RWPE1 (cell line): Measurements from ENCODE around the gene DENND1A.

ENCODE experiments used
- CTCF ChIA-PET: fragments of 350-600 bp; sonication (Branson Sonifier 250); formaldehyde crosslinking; extraction: SDS; loops from one replicate; lab custom pipeline; 2021; lab: Yijun Ruan, JAX
- POLR2A ChIA-PET: fragments of 400-600 bp; formaldehyde crosslinking; extraction: SDS; loops from one replicate; lab custom pipeline; 2020; ENCODE audit warnings: antibody characterized with exemption; ENCODE audit not compliant: low non-redundant PET; lab: Yijun Ruan, JAX
- DNase-seq: peaks from one replicate; pipeline ENCODE4 v3.0.0; 2012; ENCODE audit warnings: low spot score
- H3K27ac ChIP-seq: fragments of 450-650 bp; 2 replicates; pipeline ENCODE4 v1.5.1; 2017
- TF ChIP-seq, protein P1 (sequence below): fragments of 450-650 bp; conservative IDR thresholded peaks from 2 replicates; pipeline ENCODE4 v1.5.1; 2017; ENCODE audit warnings: low read depth, mild to moderate bottlenecking

The DENND1A gene

DNA sequence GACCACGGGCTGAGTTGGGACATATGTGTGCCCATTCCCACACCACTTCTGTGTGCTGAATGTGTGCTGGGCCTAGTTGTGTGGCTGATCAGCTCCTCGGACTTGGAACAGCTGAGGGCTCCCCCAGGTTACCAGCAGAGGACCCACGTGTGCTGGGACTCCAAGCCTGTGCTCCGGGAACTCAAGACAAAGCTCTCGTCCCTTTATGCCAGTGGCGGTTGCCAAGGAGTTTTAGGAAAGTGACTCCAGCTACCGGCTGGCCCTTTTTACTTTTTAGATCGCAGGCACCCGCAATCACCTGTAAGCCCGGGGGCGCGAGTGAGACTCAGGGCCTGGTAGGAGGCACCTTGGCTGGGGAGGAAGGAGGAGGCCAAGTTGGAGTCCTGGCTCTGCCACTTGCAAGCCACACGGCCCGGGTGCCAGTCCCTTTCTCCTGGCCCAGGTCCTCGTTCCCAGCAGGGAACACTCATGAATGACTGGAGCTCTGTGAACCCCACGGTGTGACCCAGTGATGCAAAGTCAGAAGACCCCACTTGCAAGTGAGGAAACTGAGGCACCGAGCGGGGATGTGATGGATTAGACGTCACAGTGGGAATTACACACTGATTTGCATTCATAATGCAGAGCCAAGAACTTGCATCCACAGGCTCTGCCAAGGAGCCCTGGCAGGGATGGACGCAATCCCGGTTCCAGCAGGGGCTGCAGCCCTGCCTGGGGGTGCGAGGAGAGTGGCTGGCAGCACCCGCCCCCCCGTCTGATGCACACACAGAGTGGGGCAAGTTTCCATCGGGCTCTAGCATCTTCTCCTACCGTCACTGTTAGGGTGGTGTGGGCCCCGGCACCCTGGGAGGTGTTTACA lies 547.0 kb downstream of the DENND1A start:
- H3K27ac ChIP-seq, result no peak overlapping the region
- ChIA-PET CTCF (interaction anchor here (0.6 to 2.2 kb wide), 4 partner anchors 29 to 102 kb away, joined by 4 to 8 read pairs (median 4); no protein-coding TSS in a partner anchor), POLR2A (no interaction called here)
- DNase-seq, result no peak
- TF ChIP-seq, protein P1, sequence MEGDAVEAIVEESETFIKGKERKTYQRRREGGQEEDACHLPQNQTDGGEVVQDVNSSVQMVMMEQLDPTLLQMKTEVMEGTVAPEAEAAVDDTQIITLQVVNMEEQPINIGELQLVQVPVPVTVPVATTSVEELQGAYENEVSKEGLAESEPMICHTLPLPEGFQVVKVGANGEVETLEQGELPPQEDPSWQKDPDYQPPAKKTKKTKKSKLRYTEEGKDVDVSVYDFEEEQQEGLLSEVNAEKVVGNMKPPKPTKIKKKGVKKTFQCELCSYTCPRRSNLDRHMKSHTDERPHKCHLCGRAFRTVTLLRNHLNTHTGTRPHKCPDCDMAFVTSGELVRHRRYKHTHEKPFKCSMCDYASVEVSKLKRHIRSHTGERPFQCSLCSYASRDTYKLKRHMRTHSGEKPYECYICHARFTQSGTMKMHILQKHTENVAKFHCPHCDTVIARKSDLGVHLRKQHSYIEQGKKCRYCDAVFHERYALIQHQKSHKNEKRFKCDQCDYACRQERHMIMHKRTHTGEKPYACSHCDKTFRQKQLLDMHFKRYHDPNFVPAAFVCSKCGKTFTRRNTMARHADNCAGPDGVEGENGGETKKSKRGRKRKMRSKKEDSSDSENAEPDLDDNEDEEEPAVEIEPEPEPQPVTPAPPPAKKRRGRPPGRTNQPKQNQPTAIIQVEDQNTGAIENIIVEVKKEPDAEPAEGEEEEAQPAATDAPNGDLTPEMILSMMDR, result no peak

DNA sequence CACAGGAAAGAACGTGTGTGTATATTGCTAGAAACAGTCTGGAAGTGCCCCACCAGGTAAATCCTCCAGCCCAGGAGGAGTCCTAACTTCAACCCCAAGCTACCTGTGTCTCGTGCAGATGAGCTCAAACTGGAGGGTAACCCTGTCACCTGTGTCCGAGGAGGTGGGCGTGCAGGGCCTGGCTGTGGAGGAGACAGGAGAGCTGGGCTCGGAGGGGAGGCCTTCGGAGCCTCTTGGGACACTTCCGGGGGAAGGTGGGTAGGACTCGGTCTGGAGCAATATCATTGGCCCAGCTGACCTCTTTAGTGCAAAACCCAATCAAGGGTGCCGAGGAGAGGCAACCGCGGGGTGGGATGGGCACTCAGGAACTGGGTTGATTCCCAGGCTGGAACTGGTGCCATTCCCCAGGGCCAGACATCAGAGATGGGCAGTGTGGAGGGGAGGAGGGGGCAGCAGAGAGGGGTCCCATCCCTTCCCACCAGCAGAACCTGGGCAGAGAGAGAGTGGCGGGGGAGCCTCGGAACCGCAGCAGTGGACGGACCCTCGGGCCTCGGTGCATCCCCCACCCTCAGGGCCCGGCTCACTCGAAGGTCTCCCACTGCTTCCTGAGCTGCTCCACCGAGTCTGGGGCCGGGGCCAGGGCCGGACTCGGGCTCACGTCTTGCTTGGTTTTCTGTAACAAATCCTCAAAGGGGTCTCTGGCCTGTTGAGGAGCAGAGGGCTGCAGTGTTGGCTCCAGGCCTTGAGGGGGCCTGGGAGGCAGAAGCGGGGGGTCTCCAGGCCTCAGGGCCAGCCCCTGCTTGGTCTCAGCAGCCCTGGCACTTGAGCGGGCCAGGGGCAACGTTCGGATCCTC lies 548.8 kb downstream of the DENND1A start:
- POLR2A ChIA-PET, result no interaction called here

DNA sequence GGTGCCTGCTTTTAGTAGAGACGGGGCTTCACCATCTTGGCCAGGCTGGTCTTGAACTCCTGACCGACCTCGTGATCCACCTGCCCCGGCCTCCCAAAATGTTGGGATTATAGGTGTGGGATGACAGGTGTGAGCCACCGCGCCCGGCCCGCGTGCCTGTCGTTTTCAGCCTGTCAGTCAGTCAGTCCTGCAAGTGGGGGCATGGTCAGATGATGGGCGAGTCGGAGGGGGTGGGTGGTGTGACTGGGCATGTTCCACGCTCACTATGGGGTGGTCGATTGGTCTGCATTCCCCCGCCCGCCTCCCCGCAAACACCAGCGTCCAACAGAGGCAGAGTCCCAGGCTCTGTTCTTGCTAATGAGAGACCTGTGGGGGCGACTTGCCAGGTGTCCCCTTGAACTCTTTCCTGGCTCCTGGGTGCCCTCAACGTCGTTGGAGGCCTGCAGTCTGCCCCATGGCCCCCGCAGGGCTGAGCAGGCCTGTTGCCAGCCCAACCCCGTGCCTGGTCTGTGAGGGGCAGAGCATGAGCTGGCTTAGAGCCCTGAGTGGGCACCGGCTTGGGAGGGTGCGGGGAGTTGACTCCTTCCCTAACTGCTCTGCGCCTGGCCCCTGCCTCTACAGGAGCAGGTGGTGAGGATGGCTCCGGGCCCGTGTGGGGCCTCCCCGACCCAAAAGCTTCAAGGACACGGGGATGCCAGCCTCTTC lies 550.8 kb downstream of the DENND1A start:
- ChIA-PET POLR2A (no interaction called here), CTCF (no interaction called here)
- DNase-seq, result no peak
- TF ChIP-seq, protein P1, result no peak
- H3K27ac ChIP-seq, result no peak overlapping the region

More for the DNA sequence above, 548.8 kb downstream of the DENND1A start:
- H3K27ac ChIP-seq, result no peak overlapping the region
- CTCF ChIA-PET, result interaction anchor here (0.5 to 2.2 kb wide), 4 partner anchors 19 to 575 kb away, joined by 4 to 8 read pairs (median 6); no protein-coding TSS in a partner anchor
- no peak for DNase-seq
- TF ChIP-seq, protein P1, result no peak

DNA sequence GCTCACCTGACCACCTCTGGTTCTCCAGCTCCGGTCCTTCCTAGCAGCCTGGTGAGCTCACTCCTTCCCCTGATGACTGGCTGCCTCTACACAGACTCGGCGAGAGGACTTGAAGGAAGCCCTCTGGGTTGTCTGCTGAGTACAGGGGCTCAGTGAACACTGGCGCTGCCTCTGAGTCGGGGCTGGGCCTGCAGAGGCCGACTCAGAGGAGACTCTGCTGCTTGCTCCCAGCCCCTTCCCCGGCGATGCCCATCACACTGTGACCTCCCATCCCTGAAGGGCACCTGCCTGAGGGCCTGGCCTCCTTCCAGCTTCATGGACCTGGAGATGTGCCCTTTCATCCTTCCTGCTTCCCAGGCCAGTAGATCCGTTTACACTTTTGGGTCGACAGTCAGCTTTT lies 551.9 kb downstream of the DENND1A start:
- POLR2A ChIA-PET, result no interaction called here
- TF ChIP-seq, protein P1, result no peak
- CTCF ChIA-PET, result interaction anchor here (1.5 kb wide), 1 partner anchor 663 kb away, joined by 4 read pairs; no protein-coding TSS in a partner anchor

DNA sequence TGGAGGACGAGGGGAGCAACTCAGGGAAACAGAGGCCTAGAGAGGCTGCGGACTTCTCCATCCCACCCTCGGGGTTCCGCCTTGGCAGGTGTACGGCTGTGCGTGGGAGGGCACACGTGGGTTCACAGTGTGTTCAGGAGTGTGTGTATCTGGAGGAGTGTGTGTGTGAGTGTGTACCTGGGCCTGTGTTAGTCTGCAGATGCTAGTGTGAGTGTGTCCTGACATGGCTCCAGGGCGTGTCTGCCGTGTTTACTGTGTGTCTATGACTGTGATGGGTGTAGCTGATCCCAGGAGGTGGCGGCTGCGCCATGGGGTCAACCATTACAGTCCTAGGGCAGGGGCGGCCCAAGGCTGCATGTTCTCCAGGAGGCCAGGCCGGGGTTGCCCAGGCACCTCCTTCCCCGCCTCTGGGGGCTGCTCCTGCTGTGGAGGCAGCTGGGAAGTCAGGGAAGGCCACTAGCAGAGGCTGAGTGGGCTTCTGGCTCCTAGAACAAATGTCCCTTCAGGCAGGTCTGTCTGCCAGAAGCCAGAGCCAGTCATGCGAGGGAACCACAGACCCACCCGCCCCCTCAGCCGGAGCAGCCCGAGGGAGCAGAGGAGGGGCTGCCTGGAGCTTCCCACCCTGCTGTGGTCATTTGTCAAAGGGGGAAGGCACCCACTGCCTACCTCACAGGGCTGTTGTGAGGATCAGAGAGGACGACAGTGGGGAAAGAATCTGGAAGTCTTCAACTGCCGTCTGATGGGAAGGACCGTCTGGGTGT lies 552.5 kb downstream of the DENND1A start:
- CTCF ChIA-PET, result interaction anchor here (1.1 to 1.5 kb wide), 2 partner anchors 23 to 663 kb away, joined by 4 read pairs; no protein-coding TSS in a partner anchor
- TF ChIP-seq, protein P1, result no peak
- no peak overlapping the region for H3K27ac ChIP-seq
- DNase-seq, result no peak
- POLR2A ChIA-PET, result no interaction called here

More for the DNA sequence above, 551.9 kb downstream of the DENND1A start:
- no peak overlapping the region for H3K27ac ChIP-seq
- DNase-seq, result no peak
